ENCODE data around the gene HDGFL3.

DNA sequence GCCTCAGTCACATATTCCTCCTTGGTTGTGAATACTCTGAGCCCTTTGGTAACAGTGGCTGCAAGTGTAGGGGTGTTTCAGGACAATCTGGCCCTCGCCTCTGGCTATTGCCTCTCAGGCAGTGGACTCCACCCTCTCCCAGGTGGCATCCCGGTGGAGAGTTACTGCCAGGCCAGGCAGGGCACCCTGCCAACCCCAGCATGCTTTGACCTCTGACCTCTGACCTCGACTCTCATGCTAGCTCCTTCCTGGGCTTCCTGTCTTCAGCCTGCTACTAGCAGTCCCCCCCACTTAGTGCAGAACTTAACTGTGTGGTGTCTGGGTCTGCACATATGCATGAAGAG, 94.7 kb downstream of the HDGFL3 start:
- TF ChIP-seq CTCF (conservative IDR thresholded peaks at IDR 0.05 in 1 of 2, IDR thresholded peaks at IDR 0.05 in 1 of 2; ENCODE audit: low read depth in 1 of 2, low read length in 2 of 2) (no peak), EZH2 (IDR thresholded peaks at IDR 0.05; ENCODE audit: low read length, missing control alignments) (no peak)

All from fibroblast of lung (primary cell).